Ovary (tissue), 3 donors: ENCODE data around the gene USH2A.

Experiments used
- CTCF ChIP-seq, 3 donors: fragments of 450-650 bp in 2 of 3; fragments of 200-600 bp in 1 of 3; IDR thresholded peaks; one replicate each; pipeline versions ENCODE4 v1.5.1 to v1.8.0; 2016 to 2022; ENCODE audit warnings: antibody characterized with exemption in 3 of 3, mild to moderate bottlenecking in 1 of 3
- POLR2A ChIP-seq: fragments of 450-650 bp; IDR thresholded peaks from one replicate; pipeline ENCODE4 v1.6.1; 2017; ENCODE audit warnings: antibody characterized with exemption, mild to moderate bottlenecking, moderate library complexity
- donor health status: DM: no; HTN: no; CAD: no.

- TF ChIP-seq CTCF (IDR thresholded peaks at IDR 0.05) (no peak), POLR2A (no peak)
These were observed 41.2 kb upstream of the USH2A start for GRCh38 chr1:216464489-216464888.
